H1 (cell line): Measurements from ENCODE around the gene TRPM6. TPM values are rescaled to one million over a fixed set of nuclear protein-coding genes. Genes with fewer than 3 reads are reported as not detected.

Source experiments
- ATF3 ChIP-seq: IDR thresholded peaks from 2 replicates; pipeline ENCODE4 v1.6.1; 2011; ENCODE audit warnings: low read depth, mild to moderate bottlenecking, low read length; ENCODE audit not compliant: insufficient read depth
- EGR1 ChIP-seq: IDR thresholded peaks from 2 replicates; pipeline ENCODE4 v1.6.1; 2011; ENCODE audit warnings: low read depth, low read length, borderline replicate concordance
- HDAC6 ChIP-seq: IDR thresholded peaks from one replicate; pipeline ENCODE4 v1.7.1; 2012; ENCODE audit warnings: low read depth, mild to moderate bottlenecking, inconsistent platforms, low read length, moderate library complexity
- JUND ChIP-seq: IDR thresholded peaks from 2 replicates; pipeline ENCODE4 v1.6.1; 2011; ENCODE audit warnings: mild to moderate bottlenecking, improper control_type of control experiment, low read length
- NRF1 ChIP-seq: IDR thresholded peaks from 2 replicates; pipeline ENCODE4 v1.6.1; 2011; ENCODE audit warnings: mild to moderate bottlenecking, low read depth, low read length, improper control_type of control experiment
- RFX5 ChIP-seq: IDR thresholded peaks from 2 replicates; pipeline ENCODE4 v1.6.1; 2011; ENCODE audit warnings: low read depth, low read length, improper control_type of control experiment, borderline replicate concordance
- SAP30 ChIP-seq: fragments of 300-600 bp; sonication (generic); IDR thresholded peaks from 2 replicates; pipeline ENCODE4 v1.7.1; 2012; ENCODE audit warnings: low read length, moderate library complexity, mild to moderate bottlenecking, inconsistent platforms; ENCODE audit not compliant: insufficient read depth, insufficient replicate concordance
- SRF ChIP-seq: IDR thresholded peaks from 2 replicates; pipeline ENCODE4 v1.6.1; 2011; ENCODE audit warnings: mild to moderate bottlenecking, low read depth, low read length, moderate library complexity
- polyA plus RNA-seq, 7 experiments: library from polyadenylated mRNA; depleted of rRNA in 3 of 7; stranded (reverse) in 5 of 7; unstranded in 2 of 7; fragments of >200 nt in 5 of 7; fragments of 200-250 nt in 2 of 7; gene quantifications; 1 replicate in 5 of 7; 2 replicates in 1 of 7; 4 replicates in 1 of 7; pipeline versions ENCODE4 v1.2.1 to v1.2.3, GENCODE V29; 2011 to 2013; ENCODE audit warnings: missing spikeins in 2 of 7, mixed read lengths in 2 of 7
- total RNA-seq: library from RNA; stranded (reverse); fragmentation: NEBNext Ultra II Directional; extraction: Animal tissue kit (Norgen Biotek cat#: 25700); gene quantifications from 2 replicates; pipeline ENCODE4 v1.2.1, GENCODE V29; 2021

Gene TRPM6
- total and polyA plus RNA-seq, 2 of the 8 experiments (the other 6 are each of a cell fraction or from before 2014, with no cell fraction given), result 0.45 to 1.5 TPM

- TF ChIP-seq NRF1 (no peak), HDAC6 (no peak), EGR1 (no peak), RFX5 (no peak), JUND (no peak), SRF (no peak), SAP30 (no peak), ATF3 (no peak)
Measured at GRCh38 chr9:74876382-74876949, 11.3 kb downstream of the TRPM6 start (continued).
